ENCODE results near the gene POLR2L. TPM values are rescaled to one million over a fixed set of nuclear protein-coding genes. Genes with fewer than 3 reads are reported as not detected.
A peak's percentile ranks its signal among the peaks of the same experiment; 100 is the strongest.

POLR2L gene
- total and polyA plus RNA-seq, 2 of the 13 experiments (the other 11 are each of a cell fraction or from before 2014, with no cell fraction given): 104 to 114 TPM

GRCh38 chr11:832529-833113 is 9.7 kb downstream of the POLR2L start, which contains the start of gene CD151 (continued):
- TF ChIP-seq SMARCE1 (IDR thresholded peaks at IDR 0.05; ENCODE audit: borderline replicate concordance) (no peak), KLF13 (CRISPR knock-in tag; IDR thresholded peaks at IDR 0.05) (no peak), SOX5 (CRISPR knock-in tag; IDR thresholded peaks at IDR 0.05; ENCODE audit: borderline replicate concordance) (no peak), GATAD1 (CRISPR knock-in tag; IDR thresholded peaks at IDR 0.05) (no peak), ZNF816 (CRISPR knock-in tag; IDR thresholded peaks at IDR 0.05; ENCODE audit: borderline replicate concordance) (no peak), KAT8 (CRISPR knock-in tag; IDR thresholded peaks at IDR 0.05) (no peak), ZFX (CRISPR knock-in tag; IDR thresholded peaks at IDR 0.05; ENCODE audit: low read depth) (peak; percentile 78), MZF1 (CRISPR knock-in tag; IDR thresholded peaks at IDR 0.05; ENCODE audit: borderline replicate concordance) (no peak), POLR2AphosphoS5 (IDR thresholded peaks at IDR 0.05; ENCODE audit: low read depth, low read length) (0 out of 2 replicates have a peak, but pooled peaks have one; percentile 29), JDP2 (CRISPR knock-in tag; IDR thresholded peaks at IDR 0.05; ENCODE audit: borderline replicate concordance) (no peak), AGO1 (IDR thresholded peaks at IDR 0.05; ENCODE audit: low read depth, low read length, poor library complexity, severe bottlenecking) (peak; percentile 68), SIX4 (CRISPR knock-in tag; IDR thresholded peaks at IDR 0.05) (no peak), ZFP82 (CRISPR knock-in tag; IDR thresholded peaks at IDR 0.05; ENCODE audit: borderline replicate concordance) (no peak; the same call in 1 of the 2 replicates), ZNF782 (CRISPR knock-in tag; IDR thresholded peaks at IDR 0.05; ENCODE audit: borderline replicate concordance) (no peak), ZBED4 (CRISPR knock-in tag; IDR thresholded peaks at IDR 0.05; ENCODE audit: borderline replicate concordance) (no peak), HMGXB4 (CRISPR knock-in tag; IDR thresholded peaks at IDR 0.05; ENCODE audit: borderline replicate concordance in 1 of 2, low read depth in 1 of 2) (0 out of 4 replicates have a peak, but pooled peaks of 1 of the 2 experiments have one; percentile 8)
- TF ChIP-seq, protein P1, sequence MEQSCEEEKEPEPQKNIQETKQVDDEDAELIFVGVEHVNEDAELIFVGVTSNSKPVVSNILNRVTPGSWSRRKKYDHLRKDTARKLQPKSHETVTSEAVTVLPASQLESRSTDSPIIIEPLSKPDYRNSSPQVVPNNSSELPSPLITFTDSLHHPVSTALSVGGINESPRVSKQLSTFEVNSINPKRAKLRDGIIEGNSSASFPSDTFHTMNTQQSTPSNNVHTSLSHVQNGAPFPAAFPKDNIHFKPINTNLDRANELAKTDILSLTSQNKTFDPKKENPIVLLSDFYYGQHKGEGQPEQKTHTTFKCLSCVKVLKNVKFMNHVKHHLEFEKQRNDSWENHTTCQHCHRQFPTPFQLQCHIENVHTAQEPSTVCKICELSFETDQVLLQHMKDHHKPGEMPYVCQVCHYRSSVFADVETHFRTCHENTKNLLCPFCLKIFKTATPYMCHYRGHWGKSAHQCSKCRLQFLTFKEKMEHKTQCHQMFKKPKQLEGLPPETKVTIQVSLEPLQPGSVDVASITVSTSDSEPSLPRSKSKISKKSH (CRISPR knock-in tag; IDR thresholded peaks at IDR 0.05; ENCODE audit: borderline replicate concordance): no peak
